Liver (tissue), 3 donors: ENCODE measurements around the gene SIRT1.

Source experiments
- CTCF ChIP-seq: fragments of 150-350 bp; IDR thresholded peaks from 2 replicates; pipeline ENCODE4 v1.5.1; 2017; ENCODE audit warnings: improper control_type of control experiment, low read depth, low read length; ENCODE audit not compliant: missing input control
- RAD21 ChIP-seq, 2 donors: IDR thresholded peaks; 2 replicates each; pipeline ENCODE4 v1.6.1; 2016; ENCODE audit warnings: antibody characterized with exemption in 2 of 2, mild to moderate bottlenecking in 2 of 2
- TAF1 ChIP-seq: conservative IDR thresholded peaks from 2 replicates; pipeline ENCODE4 v1.6.1; 2016; ENCODE audit warnings: antibody characterized with exemption, mild to moderate bottlenecking
- donor health status: healthy.
- donor health status: healthy.

GRCh38 chr10:67917679-67918078, 33.2 kb downstream of the SIRT1 start:
- TF ChIP-seq CTCF: no peak
- no peak for TF ChIP-seq TAF1
- TF ChIP-seq RAD21 (IDR thresholded peaks at IDR 0.05): no peak
